Neural progenitor cell (in vitro differentiated cells): Measurements from ENCODE around the gene NLRP9. TPM values are rescaled to one million over a fixed set of nuclear protein-coding genes. Genes with fewer than 3 reads are reported as not detected.

Experiments used
- DNase-seq: peaks from one replicate; pipeline ENCODE4 v3.0.0-alpha.2; 2016; ENCODE audit warnings: low spot score
- H2AFZ ChIP-seq: fragments of 200-600 bp; sonication (generic); replicated peaks from 2 replicates; pipeline ENCODE4 v1.6.1; 2016; ENCODE audit warnings: antibody characterized with exemption
- H3F3A ChIP-seq: fragments of 200-600 bp; sonication (generic); 2 replicates; pipeline ENCODE4 v1.6.1; 2016; ENCODE audit warnings: antibody characterized with exemption, low read depth
- H3K27ac ChIP-seq: fragments of 200-600 bp; sonication (generic); 2 replicates; pipeline ENCODE4 v1.5.1; 2016; ENCODE audit warnings: mild to moderate bottlenecking
- H3K27me3 ChIP-seq: fragments of 200-600 bp; sonication (generic); 2 replicates; pipeline ENCODE4 v1.6.1; 2016; ENCODE audit warnings: mild to moderate bottlenecking, moderate library complexity
- H3K36me3 ChIP-seq: fragments of 200-600 bp; sonication (generic); 2 replicates; pipeline ENCODE4 v1.5.1; 2016
- H3K4me1 ChIP-seq: fragments of 200-600 bp; sonication (generic); 2 replicates; pipeline ENCODE4 v1.6.1; 2016; ENCODE audit warnings: mixed run types
- H3K4me2 ChIP-seq: fragments of 200-600 bp; sonication (generic); 2 replicates; pipeline ENCODE4 v1.6.1; 2016
- H3K4me3 ChIP-seq: fragments of 200-600 bp; sonication (generic); 2 replicates; pipeline ENCODE4 v1.5.1; 2016
- H3K79me2 ChIP-seq: fragments of 200-600 bp; sonication (generic); 2 replicates; pipeline ENCODE4 v1.6.1; 2016; ENCODE audit warnings: low read depth
- H3K9ac ChIP-seq: fragments of 200-600 bp; sonication (generic); 2 replicates; pipeline ENCODE4 v1.6.1; 2016
- H3K9me3 ChIP-seq: fragments of 200-600 bp; sonication (generic); 2 replicates; pipeline ENCODE4 v1.5.1; 2016; ENCODE audit warnings: low read depth
- H4K20me1 ChIP-seq: fragments of 200-600 bp; sonication (generic); 2 replicates; pipeline ENCODE4 v1.6.1; 2016; ENCODE audit warnings: low read depth
- H3K27ac Mint-ChIP-seq: 3 replicates; pipeline ENCODE4 v1.8.0; 2021; ENCODE audit warnings: mixed read lengths
- H3K27me3 Mint-ChIP-seq: 2 replicates; pipeline ENCODE4 v1.8.0; 2022; ENCODE audit warnings: low read depth, mild to moderate bottlenecking, inconsistent platforms, moderate library complexity, mixed read lengths; ENCODE audit not compliant: insufficient read depth
- H3K36me3 Mint-ChIP-seq: 3 replicates; pipeline ENCODE4 v1.8.0; 2021; ENCODE audit warnings: mixed read lengths
- H3K4me1 Mint-ChIP-seq: 3 replicates; pipeline ENCODE4 v1.8.0; 2021; ENCODE audit warnings: mixed read lengths
- H3K4me3 Mint-ChIP-seq: 3 replicates; pipeline ENCODE4 v1.8.0; 2021; ENCODE audit warnings: mild to moderate bottlenecking, moderate library complexity, mixed read lengths
- H3K9me3 Mint-ChIP-seq: 3 replicates; pipeline ENCODE4 v1.8.0; 2020; ENCODE audit warnings: mixed read lengths
- CTCF ChIP-seq: fragments of 200-600 bp; sonication (generic); IDR thresholded peaks from 2 replicates; pipeline ENCODE4 v1.5.1; 2017; ENCODE audit warnings: antibody characterized with exemption, mild to moderate bottlenecking
- EZH2 ChIP-seq: fragments of 200-600 bp; sonication (generic); IDR thresholded peaks from 2 replicates; pipeline ENCODE4 v1.6.1; 2017; ENCODE audit warnings: antibody characterized with exemption, mild to moderate bottlenecking, moderate library complexity
- EZH2phosphoT487 ChIP-seq: fragments of 200-600 bp; sonication (generic); IDR thresholded peaks from 2 replicates; pipeline ENCODE4 v1.6.1; 2017; ENCODE audit warnings: antibody characterized with exemption
- total RNA-seq: library from RNA; depleted of rRNA; stranded (reverse); fragments of >200 nt; gene quantifications from 2 replicates; pipeline ENCODE4 v1.2.3, GENCODE V29; 2015; ENCODE audit warnings: low replicate concordance

NLRP9 gene
- total RNA-seq, 1 donor from 2014 or later = not detected

GRCh38 chr19:55702131-55702627 is 36.0 kb downstream of the NLRP9 start:
- Mint-ChIP-seq H3K36me3 (peaks cover 31% of the 10 kb centered on the region), H3K9me3 (peaks cover 8% of the 10 kb centered on the region), H3K27me3 (peaks cover 6% of the 10 kb centered on the region), H3K4me1 (no peaks in the 10 kb centered on the region), H3K4me3 (no peak overlapping the region), H3K27ac (no peak overlapping the region)
- Histone ChIP-seq H3K36me3 (no peaks in the 10 kb centered on the region), H3K4me1 (no peaks in the 10 kb centered on the region), H4K20me1 (no peaks in the 10 kb centered on the region), H3K27ac (no peak overlapping the region), H3K9ac (no peak overlapping the region), H3F3A (no peaks in the 10 kb centered on the region), H3K4me2 (no peak overlapping the region), H2AFZ (no peak overlapping the region), H3K79me2 (no peaks in the 10 kb centered on the region), H3K9me3 (no peaks in the 10 kb centered on the region), H3K4me3 (no peak overlapping the region), H3K27me3 (no peaks in the 10 kb centered on the region)
- TF ChIP-seq EZH2phosphoT487 (no peak), EZH2 (no peak), CTCF (no peak)
- no peak for DNase-seq

GRCh38 chr19:55700813-55701212 is 37.4 kb downstream of the NLRP9 start:
- Mint-ChIP-seq H3K27me3 (peaks cover 10% of the 10 kb centered on the region), H3K4me1 (no peaks in the 10 kb centered on the region), H3K27ac (no peak overlapping the region), H3K36me3 (peaks cover 35% of the 10 kb centered on the region), H3K4me3 (no peak overlapping the region), H3K9me3 (peaks cover 8% of the 10 kb centered on the region)
- Histone ChIP-seq H3F3A (no peaks in the 10 kb centered on the region), H3K27ac (no peak overlapping the region), H3K4me2 (no peak overlapping the region), H3K4me3 (no peak overlapping the region), H3K27me3 (no peaks in the 10 kb centered on the region), H4K20me1 (no peaks in the 10 kb centered on the region), H2AFZ (no peak overlapping the region), H3K79me2 (no peaks in the 10 kb centered on the region), H3K9ac (no peak overlapping the region), H3K36me3 (no peaks in the 10 kb centered on the region), H3K4me1 (no peaks in the 10 kb centered on the region), H3K9me3 (no peaks in the 10 kb centered on the region)
- no peak for TF ChIP-seq EZH2
- TF ChIP-seq EZH2phosphoT487 = no peak
- no peak for TF ChIP-seq CTCF
- no peak for DNase-seq

GRCh38 chr19:55699221-55699620 is 39.0 kb downstream of the NLRP9 start:
- no peak overlapping the region for H3K9ac ChIP-seq
- Mint-ChIP-seq H3K27ac (no peak overlapping the region), H3K36me3 (peaks cover 23% of the 10 kb centered on the region), H3K4me3 (no peak overlapping the region), H3K27me3 (peaks cover 8% of the 10 kb centered on the region), H3K9me3 (peaks cover 8% of the 10 kb centered on the region), H3K4me1 (no peaks in the 10 kb centered on the region)
- no peaks in the 10 kb centered on the region for H3F3A ChIP-seq
- no peak overlapping the region for H2AFZ ChIP-seq
- H3K4me1 ChIP-seq = no peaks in the 10 kb centered on the region
- no peaks in the 10 kb centered on the region for H3K36me3 ChIP-seq
- no peaks in the 10 kb centered on the region for H4K20me1 ChIP-seq
- no peak overlapping the region for H3K4me3 ChIP-seq
- TF ChIP-seq CTCF = no peak
- no peak for TF ChIP-seq EZH2
- TF ChIP-seq EZH2phosphoT487 = no peak
- H3K27me3 ChIP-seq = no peaks in the 10 kb centered on the region
- no peak overlapping the region for H3K27ac ChIP-seq
- no peaks in the 10 kb centered on the region for H3K79me2 ChIP-seq
- H3K9me3 ChIP-seq = no peaks in the 10 kb centered on the region
- no peak overlapping the region for H3K4me2 ChIP-seq
- no peak for DNase-seq
